ENCODE results near the gene USP28. TPM values are rescaled to one million over a fixed set of nuclear protein-coding genes. Genes with fewer than 3 reads are reported as not detected.

USP28 gene
- total RNA-seq, 2 donors from 2014 or later, result 44.5 to 56.4 TPM

- H3K27ac Mint-ChIP-seq, result no peak overlapping the region
- DNase-seq (ENCODE audit: low spot score in 2 of 2), result no peak
- no peaks in the 10 kb centered on the region for H3K9me3 Mint-ChIP-seq
- no peak for ATAC-seq
- no peaks in the 10 kb centered on the region for H3K36me3 Mint-ChIP-seq
Observed at GRCh38 chr11:113859665-113860064, 15.7 kb downstream of the USP28 start.

GRCh38 chr11:113856966-113857759 lies 18.2 kb downstream of the USP28 start:
- Mint-ChIP-seq H3K27ac (no peak overlapping the region), H3K36me3 (no peaks in the 10 kb centered on the region), H3K9me3 (no peaks in the 10 kb centered on the region)
- DNase-seq (ENCODE audit: low spot score in 2 of 2) (no peak), ATAC-seq (no peak)

GRCh38 chr11:113855803-113856202 lies 19.6 kb downstream of the USP28 start:
- Mint-ChIP-seq H3K9me3 (no peaks in the 10 kb centered on the region), H3K36me3 (peaks cover 6 to 8% of the 10 kb centered on the region in 2 donors), H3K27ac (no peak overlapping the region)
- ATAC-seq, result no peak
- DNase-seq (ENCODE audit: low spot score in 2 of 2), result no peak

DNA sequence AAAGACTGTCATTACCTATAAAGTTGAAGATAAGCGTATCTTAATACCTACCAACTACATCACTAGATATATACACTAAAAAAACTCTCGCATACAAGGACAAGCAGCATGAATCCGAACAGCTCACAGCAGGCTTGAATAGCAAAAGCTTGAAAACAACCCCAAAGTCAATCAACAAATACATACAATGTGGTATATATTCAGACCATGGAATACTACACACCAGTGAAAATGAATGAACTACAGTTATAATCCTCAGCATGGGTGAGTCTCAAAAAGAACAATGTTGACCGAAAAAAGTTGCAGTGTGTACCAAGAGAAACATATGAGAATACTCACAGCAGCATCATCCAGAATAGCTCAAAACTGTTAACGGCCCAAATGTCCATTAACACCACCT lies 25.2 kb downstream of the USP28 start:
- no peak for DNase-seq (ENCODE audit: low spot score in 2 of 2)
- Mint-ChIP-seq H3K27ac (no peak overlapping the region), H3K9me3 (no peaks in the 10 kb centered on the region), H3K36me3 (peaks cover 17 to 23% of the 10 kb centered on the region in 2 donors)
- ATAC-seq, result no peak

DNA sequence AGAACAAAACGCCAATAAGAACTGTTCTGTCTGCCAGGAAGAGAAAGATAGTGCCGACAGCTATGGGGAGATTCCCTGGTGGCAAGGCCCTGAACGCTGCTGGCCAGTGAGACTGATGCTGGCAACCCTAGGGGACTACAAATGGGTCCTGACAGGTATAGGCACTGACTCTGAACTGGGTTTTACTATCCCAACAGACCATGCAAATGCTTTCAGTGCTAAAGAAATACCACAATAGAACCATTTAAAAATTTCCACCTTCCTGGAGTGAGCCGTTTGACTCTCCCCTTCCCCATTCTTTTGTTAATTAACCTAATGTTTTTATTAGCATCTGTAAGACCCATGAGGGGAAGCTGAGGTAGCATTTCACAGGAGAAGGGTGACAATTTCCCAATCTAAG lies 25.7 kb downstream of the USP28 start:
- DNase-seq (ENCODE audit: low spot score in 2 of 2), result no peak
- Mint-ChIP-seq H3K36me3 (peaks cover 17 to 23% of the 10 kb centered on the region in 2 donors), H3K27ac (no peak overlapping the region), H3K9me3 (no peaks in the 10 kb centered on the region)
- no peak for ATAC-seq

DNA sequence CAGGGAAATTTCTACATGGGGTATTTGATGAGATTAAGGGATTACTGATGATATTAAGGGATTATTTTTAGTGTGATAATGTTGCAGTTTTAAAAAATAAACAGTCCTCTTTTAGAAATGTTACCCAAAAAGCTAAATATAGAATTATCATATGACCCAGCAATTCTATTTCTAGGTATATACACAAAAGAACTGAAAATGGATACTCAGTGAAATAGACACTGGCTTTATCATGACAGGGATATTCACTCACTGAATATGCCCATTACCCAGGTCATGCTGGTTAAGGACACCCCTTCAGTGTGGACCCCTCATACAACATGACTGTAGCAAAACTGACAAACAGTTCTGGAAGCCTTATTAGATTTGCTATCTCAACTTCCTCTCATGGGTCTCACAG lies 27.8 kb downstream of the USP28 start:
- DNase-seq (ENCODE audit: low spot score in 2 of 2) (no peak), ATAC-seq (no peak)
- H3K27ac Mint-ChIP-seq, result no peak overlapping the region
- peaks cover 17 to 23% of the 10 kb centered on the region in 2 donors for H3K36me3 Mint-ChIP-seq
- H3K9me3 Mint-ChIP-seq, result no peaks in the 10 kb centered on the region

DNA sequence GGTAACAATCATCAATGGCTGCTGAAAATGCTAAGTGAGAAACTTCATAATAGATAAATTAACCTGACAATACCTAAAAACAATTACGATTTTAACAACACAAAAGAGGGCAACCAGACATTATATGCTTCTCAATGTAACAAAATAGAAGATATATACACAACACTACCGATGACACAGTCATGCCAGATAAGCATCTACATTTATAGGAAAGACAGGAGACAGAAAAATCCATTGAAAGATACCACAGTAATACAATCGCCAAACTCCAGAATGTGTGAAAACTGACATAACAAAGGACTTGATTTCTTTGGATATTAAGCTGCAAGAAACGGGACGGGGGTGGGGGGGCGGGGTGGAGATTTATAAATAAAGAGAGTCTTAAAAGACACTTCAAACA lies 28.3 kb downstream of the USP28 start:
- Mint-ChIP-seq H3K36me3 (peaks cover 17 to 23% of the 10 kb centered on the region in 2 donors), H3K27ac (no peak overlapping the region), H3K9me3 (no peaks in the 10 kb centered on the region)
- DNase-seq (ENCODE audit: low spot score in 2 of 2) (no peak), ATAC-seq (no peak)

DNA sequence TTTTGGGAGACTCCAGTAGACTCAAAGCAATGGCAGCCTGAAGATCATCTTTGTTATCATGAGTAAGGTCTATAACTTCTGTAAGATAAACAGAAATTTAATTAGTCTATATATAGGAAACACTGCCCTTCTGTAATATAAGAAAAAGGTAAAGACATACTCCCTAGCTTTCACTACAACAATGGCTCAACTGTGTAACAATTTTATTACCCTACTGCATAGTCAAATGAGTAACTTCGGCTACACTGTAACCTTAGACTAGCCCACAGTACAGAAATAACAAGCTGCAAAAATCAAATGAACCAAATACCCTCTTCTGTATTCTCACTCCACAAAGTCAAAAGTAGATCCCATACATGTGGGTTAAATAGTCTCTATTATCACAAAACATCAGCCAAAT lies 33.7 kb downstream of the USP28 start:
- ATAC-seq (no peak), DNase-seq (ENCODE audit: low spot score in 2 of 2) (no peak)
- H3K27ac Mint-ChIP-seq, result no peak overlapping the region

DNA sequence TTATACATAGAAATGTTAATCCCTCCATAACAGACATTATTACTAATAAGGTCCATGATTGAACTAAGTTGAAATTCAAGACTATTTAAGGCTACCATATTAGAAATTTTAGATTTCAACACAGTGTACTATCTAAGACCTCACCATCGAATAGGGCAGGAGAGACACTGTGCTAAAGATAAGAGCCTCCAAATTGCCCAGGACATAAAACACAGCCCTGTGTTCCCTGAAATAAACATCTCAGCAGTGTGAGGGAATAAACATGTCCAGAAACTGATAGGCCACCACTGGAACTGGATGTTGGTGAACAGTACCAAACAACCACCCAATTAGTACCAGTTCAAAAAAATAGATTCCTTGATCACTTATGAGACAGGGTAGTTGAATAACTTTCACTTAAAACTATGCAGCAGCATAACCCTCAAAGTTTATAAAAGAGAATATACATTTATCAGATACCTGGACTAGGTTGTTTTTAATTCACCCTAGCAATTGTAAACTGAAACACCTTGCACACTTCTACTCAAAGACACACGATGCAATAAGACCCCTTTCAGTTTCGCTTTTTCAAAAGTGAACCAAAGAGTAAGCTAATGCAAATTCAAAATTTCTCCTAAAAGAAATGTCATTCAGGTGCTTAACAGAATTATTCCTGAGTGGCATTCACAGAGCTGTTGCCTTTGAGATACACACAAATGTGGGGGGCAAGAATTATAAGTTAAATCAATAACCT lies 34.3 kb downstream of the USP28 start:
- no peak for ATAC-seq
- H3K27ac Mint-ChIP-seq, result no peak overlapping the region

More for the DNA sequence above, 33.7 kb downstream of the USP28 start:
- H3K9me3 Mint-ChIP-seq, result no peaks in the 10 kb centered on the region
- peaks cover 4 to 7% of the 10 kb centered on the region in 2 donors for H3K36me3 Mint-ChIP-seq

DNA sequence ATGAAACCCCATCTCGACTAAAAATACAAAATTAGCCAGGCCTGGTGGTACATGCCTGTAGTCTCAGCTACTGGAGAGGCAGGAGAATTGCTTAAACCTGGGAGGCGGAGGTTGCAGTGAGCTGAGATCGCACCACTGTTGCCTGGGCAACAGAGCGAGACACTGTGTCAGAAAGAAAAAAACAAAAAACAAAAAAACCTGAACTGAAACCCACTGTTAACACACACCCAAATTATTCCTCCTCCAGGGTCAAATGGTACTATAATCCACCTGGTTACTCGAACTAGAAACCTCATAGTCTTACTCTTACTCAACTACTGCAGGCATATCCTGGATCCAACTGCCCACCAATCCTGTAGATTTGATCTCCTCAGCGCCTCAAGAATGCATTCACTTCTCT lies 35.5 kb downstream of the USP28 start:
- H3K27ac Mint-ChIP-seq, result no peak overlapping the region
- no peak for DNase-seq (ENCODE audit: low spot score in 2 of 2)
- peaks cover 4 to 7% of the 10 kb centered on the region in 2 donors for H3K36me3 Mint-ChIP-seq
- no peak for ATAC-seq
- no peaks in the 10 kb centered on the region for H3K9me3 Mint-ChIP-seq

More for the DNA sequence above, 34.3 kb downstream of the USP28 start:
- Mint-ChIP-seq H3K9me3 (no peaks in the 10 kb centered on the region), H3K36me3 (peaks cover 4 to 7% of the 10 kb centered on the region in 2 donors)
- DNase-seq (ENCODE audit: low spot score in 2 of 2), result no peak

DNA sequence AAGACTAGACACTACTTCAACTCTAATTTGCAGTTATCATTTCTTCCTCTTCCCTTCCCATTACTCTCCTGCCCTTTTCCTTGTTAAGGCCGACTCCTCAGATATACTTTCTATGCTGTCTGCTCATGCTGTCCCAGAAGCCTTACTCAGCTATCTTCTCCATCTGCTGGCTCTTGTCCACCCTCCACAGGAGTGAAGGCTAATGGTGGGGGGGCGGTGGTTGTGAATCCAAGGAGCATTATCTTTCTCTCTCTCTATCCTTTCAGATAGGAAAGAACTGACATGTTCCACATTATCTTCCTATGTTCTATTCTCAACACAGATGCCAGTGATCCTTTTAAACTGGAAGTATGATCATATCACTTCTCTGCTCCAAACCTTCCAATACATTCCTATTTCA lies 37.4 kb downstream of the USP28 start:
- no peak for DNase-seq (ENCODE audit: low spot score in 2 of 2)
- Mint-ChIP-seq H3K36me3 (peaks cover 7 to 8% of the 10 kb centered on the region in 2 donors), H3K9me3 (no peaks in the 10 kb centered on the region), H3K27ac (no peak overlapping the region)
- no peak for ATAC-seq

GRCh38 chr11:113835306-113835705 lies 40.1 kb downstream of the USP28 start:
- H3K36me3 Mint-ChIP-seq, result peaks cover 5 to 8% of the 10 kb centered on the region in 2 donors
- no peak overlapping the region for H3K27ac Mint-ChIP-seq
- ATAC-seq, result no peak
- no peak for DNase-seq (ENCODE audit: low spot score in 2 of 2)
- no peaks in the 10 kb centered on the region for H3K9me3 Mint-ChIP-seq

- ATAC-seq, result no peak
- H3K36me3 Mint-ChIP-seq, result peaks cover 0 to 4% of the 10 kb centered on the region in 2 donors
- no peak for DNase-seq (ENCODE audit: low spot score in 2 of 2)
- no peaks in the 10 kb centered on the region for H3K9me3 Mint-ChIP-seq
- H3K27ac Mint-ChIP-seq, result no peak overlapping the region
Observed at GRCh38 chr11:113833151-113833550, 42.2 kb downstream of the USP28 start.

DNA sequence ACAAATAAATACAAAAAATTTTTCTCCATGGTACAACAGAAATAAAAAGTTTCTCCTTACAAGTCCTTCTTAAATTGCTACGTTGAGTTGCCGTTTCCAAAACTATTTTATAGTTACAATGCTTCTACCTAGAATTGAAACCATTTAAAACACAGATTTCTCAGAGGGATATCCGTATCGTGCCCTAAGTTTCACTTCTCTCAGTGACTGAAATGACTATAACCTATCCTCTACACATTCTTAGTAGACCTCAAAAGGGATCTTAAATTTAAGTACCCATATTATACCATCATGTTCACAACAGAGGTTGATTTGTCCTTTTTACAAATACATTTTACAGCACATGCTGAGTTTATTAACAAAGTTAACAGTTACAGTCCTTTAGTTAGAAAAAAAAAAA lies 44.1 kb downstream of the USP28 start:
- no peak for ATAC-seq
- peaks cover 4 to 6% of the 10 kb centered on the region in 2 donors for H3K36me3 Mint-ChIP-seq
- no peaks in the 10 kb centered on the region for H3K9me3 Mint-ChIP-seq
- H3K27ac Mint-ChIP-seq, result no peak overlapping the region
- DNase-seq (ENCODE audit: low spot score in 2 of 2), result no peak

DNA sequence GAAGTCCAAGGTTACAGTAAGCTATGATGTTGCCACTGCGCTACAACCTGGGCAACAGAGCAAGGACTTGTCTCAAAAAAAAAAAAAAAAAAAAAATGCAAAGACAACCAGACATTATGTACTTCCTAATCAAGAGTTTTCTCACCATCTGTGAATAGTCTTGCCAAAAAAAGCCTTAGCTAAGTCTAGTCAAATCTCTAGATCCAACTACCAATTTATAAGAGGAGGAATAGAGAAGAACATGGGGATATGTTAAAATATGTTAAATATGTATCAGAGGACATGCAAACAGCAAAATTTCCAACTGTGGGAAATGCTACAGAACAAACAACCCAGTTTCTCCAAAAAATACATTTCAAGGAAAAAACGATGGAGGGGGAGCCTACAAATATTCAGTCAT lies 45.6 kb downstream of the USP28 start:
- peak overlapping the region in 1 of 2 donors; percentile 41 for H3K27ac Mint-ChIP-seq
- no peaks in the 10 kb centered on the region for H3K9me3 Mint-ChIP-seq
- ATAC-seq (no peak), DNase-seq (ENCODE audit: low spot score in 2 of 2) (no peak)
- H3K36me3 Mint-ChIP-seq, result peaks cover 10 to 17% of the 10 kb centered on the region in 2 donors

DNA sequence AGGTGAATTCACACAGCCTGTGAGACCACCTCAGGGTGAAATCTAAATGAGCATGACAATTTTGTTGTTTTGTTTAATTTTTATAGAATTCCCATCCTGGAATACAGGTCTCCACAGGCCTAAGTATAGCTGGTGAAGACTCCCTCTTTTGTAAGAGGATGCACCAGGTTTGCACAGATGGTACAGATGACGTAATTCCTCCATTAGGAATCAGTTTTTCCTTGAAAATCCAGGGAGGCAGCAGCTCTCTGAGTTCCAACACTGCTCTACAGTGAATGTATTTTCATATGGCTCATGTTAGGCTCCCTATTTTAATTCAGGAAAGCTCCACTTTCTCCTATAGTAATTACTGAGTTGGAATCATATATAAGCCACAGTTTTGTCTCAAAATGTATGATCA lies 47.2 kb downstream of the USP28 start:
- ATAC-seq, result no peak
- Mint-ChIP-seq H3K9me3 (no peaks in the 10 kb centered on the region), H3K36me3 (peaks cover 7 to 22% of the 10 kb centered on the region in 2 donors), H3K27ac (no peak overlapping the region)
- no peak for DNase-seq (ENCODE audit: low spot score in 2 of 2)

DNA sequence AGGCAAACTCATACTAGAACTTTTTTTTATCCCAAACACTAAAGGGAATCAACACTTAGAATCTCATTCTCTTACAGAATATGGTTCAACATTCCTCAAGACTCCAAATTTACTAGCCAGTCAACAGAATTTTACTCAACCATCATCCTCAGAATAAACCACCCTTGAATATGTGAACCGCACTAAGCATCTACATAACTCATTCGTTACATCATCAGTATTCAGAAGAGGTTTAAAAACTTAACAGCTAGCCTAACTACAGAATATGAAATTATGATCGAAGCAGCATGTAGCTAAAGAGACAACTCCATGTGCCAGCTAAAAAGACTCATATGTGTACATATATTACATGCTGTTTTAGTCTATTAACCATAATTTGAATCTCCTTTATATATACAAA lies 47.9 kb downstream of the USP28 start:
- H3K27ac Mint-ChIP-seq, result no peak overlapping the region
- H3K36me3 Mint-ChIP-seq, result peaks cover 6 to 22% of the 10 kb centered on the region in 2 donors
- no peaks in the 10 kb centered on the region for H3K9me3 Mint-ChIP-seq
- DNase-seq (ENCODE audit: low spot score in 2 of 2), result no peak
- no peak for ATAC-seq

- DNase-seq (ENCODE audit: low spot score in 2 of 2), result no peak
- ATAC-seq, result no peak
- H3K27ac Mint-ChIP-seq, result no peak overlapping the region
- no peaks in the 10 kb centered on the region for H3K9me3 Mint-ChIP-seq
- peaks cover 7% of the 10 kb centered on the region in 2 donors for H3K36me3 Mint-ChIP-seq
Observed at GRCh38 chr11:113818426-113818825, 56.9 kb downstream of the USP28 start.
